Stomach (tissue), 4 donors: ENCODE data around the gene IMPACT.

Experiments used
- CTCF ChIP-seq, 7 experiments: fragments of 450-650 bp in 4 of 7; fragments of 200-600 bp in 3 of 7; sonication (generic) in 3 of 7; IDR thresholded peaks; one replicate each; pipeline ENCODE4 v1.5.1; 2016 to 2019; ENCODE audit warnings: antibody characterized with exemption in 7 of 7, control low read depth in 2 of 7, mild to moderate bottlenecking in 1 of 7
- EP300 ChIP-seq: sonication (generic); formaldehyde crosslinking; IDR thresholded peaks from one replicate; pipeline ENCODE4 v1.6.1; 2017; ENCODE audit warnings: antibody characterized with exemption
- POLR2A ChIP-seq, 4 donors: fragments of 450-650 bp; IDR thresholded peaks; one replicate each; pipeline ENCODE4 v1.6.1; 2016; ENCODE audit warnings: antibody characterized with exemption in 4 of 4, control low read depth in 2 of 4, mild to moderate bottlenecking in 1 of 4, moderate library complexity in 1 of 4
- POLR2AphosphoS5 ChIP-seq, 3 donors: sonication (generic); formaldehyde crosslinking; IDR thresholded peaks; one replicate each; pipeline ENCODE4 v1.6.1; 2016; ENCODE audit warnings: antibody characterized with exemption in 3 of 3

DNA sequence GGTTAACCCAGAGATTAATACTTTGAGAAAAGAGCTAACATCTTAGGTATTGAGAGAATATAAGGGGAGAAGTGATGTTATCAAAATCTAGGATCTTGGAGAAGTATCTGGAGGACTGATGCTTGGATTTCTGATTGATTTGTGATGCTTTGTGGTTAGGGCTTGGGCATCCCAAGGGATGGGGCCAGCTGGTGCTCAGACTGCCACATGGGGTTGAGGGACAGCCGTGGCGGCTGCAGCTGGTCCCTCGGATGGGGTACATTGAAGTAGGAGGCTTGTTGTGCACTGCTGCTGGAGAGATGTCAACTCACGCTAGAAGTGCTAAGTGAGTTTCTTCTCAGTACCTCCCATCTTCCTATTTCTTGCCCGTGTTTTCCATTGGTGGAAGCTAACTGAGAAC, 56.4 kb downstream of the IMPACT start:
- TF ChIP-seq CTCF (IDR thresholded peaks at IDR 0.05) = no peak
- TF ChIP-seq POLR2A (IDR thresholded peaks at IDR 0.05) = no peak
- TF ChIP-seq POLR2AphosphoS5 (IDR thresholded peaks at IDR 0.05) = no peak
- TF ChIP-seq EP300 = no peak
